HG02763 (cell line): Measurements from ENCODE around the gene B4GALNT2.

ENCODE experiments used
- ATAC-seq: cut with Tn5 transposase; IDR thresholded peaks from one replicate; pipeline ENCODE4 v1.9.1; 2021; ENCODE audit warnings: mild to moderate bottlenecking, moderate library complexity; ENCODE audit not compliant: unreplicated experiment

B4GALNT2 gene

GRCh38 chr17:49209061-49209571 is 76.5 kb downstream of the B4GALNT2 start:
- no peak for ATAC-seq

GRCh38 chr17:49210158-49211029 is 77.8 kb downstream of the B4GALNT2 start, which contains the start of the genes ABI3 and GNGT2:
Gene ABI3 (plus strand): TSS chr17:49210707. CDS start chr17:49210725, 18 bp downstream.
Gene GNGT2 (minus strand): TSS chr17:49210574. CDS start chr17:49207422, 3,152 bp downstream.
- ATAC-seq, result peak; percentile 79

- ATAC-seq, result no peak
These were observed 80.8 kb downstream of the B4GALNT2 start for GRCh38 chr17:49213399-49213798.

- no peak for ATAC-seq
These were observed 81.3 kb downstream of the B4GALNT2 start for GRCh38 chr17:49213847-49214246.

GRCh38 chr17:49214676-49215360 is 82.2 kb downstream of the B4GALNT2 start:
- ATAC-seq, result no peak

- no peak for ATAC-seq
These were observed 83.9 kb downstream of the B4GALNT2 start for GRCh38 chr17:49216482-49216881.

- ATAC-seq, result no peak
These were observed 84.5 kb downstream of the B4GALNT2 start for GRCh38 chr17:49216953-49217650.

GRCh38 chr17:49217651-49218413 is 85.3 kb downstream of the B4GALNT2 start:
- ATAC-seq, result peak; percentile 38

- no peak for ATAC-seq
These were observed 86.7 kb downstream of the B4GALNT2 start for GRCh38 chr17:49218941-49219913.

GRCh38 chr17:49219987-49220386 is 87.4 kb downstream of the B4GALNT2 start:
- no peak for ATAC-seq

GRCh38 chr17:49223168-49223516 is 90.6 kb downstream of the B4GALNT2 start:
- ATAC-seq, result no peak

- no peak for ATAC-seq
These were observed 91.1 kb downstream of the B4GALNT2 start for GRCh38 chr17:49223517-49224197.

- no peak for ATAC-seq
These were observed 91.8 kb downstream of the B4GALNT2 start for GRCh38 chr17:49224198-49224996.

- no peak for ATAC-seq
These were observed 92.4 kb downstream of the B4GALNT2 start for GRCh38 chr17:49224997-49225337.

- ATAC-seq, result no peak
These were observed 93.1 kb downstream of the B4GALNT2 start for GRCh38 chr17:49225554-49226236.
